ENCODE measurements around the gene SET. TPM values are rescaled to one million over a fixed set of nuclear protein-coding genes. Genes with fewer than 3 reads are reported as not detected.

Gene SET
- total and polyA plus RNA-seq, 2 of the 13 experiments (the other 11 are each of a cell fraction or from before 2014, with no cell fraction given) = 94.2 to 611 TPM

DNA sequence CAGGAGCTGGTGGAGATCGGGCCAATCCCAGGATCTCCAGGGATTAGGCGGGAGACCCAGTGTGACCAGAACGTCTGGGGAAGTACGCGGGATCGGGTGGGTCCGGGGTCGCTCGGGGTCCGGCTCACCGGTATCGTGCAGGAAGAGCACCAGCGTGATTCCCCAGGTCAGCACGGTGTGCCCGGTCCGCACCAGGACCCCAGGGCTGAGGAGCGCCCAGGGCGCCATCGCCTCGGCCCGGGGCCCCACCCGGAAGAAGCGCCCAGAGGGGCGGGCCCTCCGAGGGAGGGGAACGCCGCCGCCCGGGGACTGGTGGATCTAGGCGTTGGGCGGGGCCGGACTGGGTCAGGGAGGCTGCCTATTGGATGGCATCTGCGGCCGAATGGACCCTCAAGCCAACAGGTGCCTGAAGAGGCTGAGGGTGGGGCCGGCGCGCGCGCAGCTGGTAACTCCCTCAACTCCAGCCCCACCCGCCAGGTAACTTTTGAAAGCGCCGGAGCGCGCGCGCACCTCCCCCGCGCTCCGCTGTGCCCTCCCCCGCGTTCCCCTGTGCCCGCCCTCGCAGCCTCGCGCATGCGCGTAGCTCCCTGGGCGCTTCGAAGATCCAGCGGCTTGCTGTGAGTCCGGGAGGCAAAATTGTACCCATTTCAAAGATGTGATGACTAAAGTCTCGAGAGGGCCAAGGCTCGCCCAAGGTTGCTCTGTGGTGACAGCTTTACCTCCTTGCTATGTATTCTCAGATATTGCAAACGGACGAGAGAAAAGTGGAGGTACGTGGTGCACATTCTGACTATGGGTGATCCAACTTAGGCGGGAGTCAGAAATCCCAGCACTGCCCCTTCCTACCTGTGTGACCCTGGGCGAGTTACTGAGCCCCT is 35.1 kb downstream of the SET start, which contains the start of gene ZDHHC12 (continued):
- TF ChIP-seq DPF2 (CRISPR knock-in tag; IDR thresholded peaks at IDR 0.05; ENCODE audit: borderline replicate concordance, low read depth) (no peak), ZNF296 (CRISPR knock-in tag; conservative IDR thresholded peaks at IDR 0.05) (no peak), MBD4 (IDR thresholded peaks at IDR 0.05; ENCODE audit: borderline replicate concordance, low read length) (no peak), PAWR (CRISPR knock-in tag; IDR thresholded peaks at IDR 0.05; ENCODE audit: borderline replicate concordance) (no peak), ZNF282 (IDR thresholded peaks at IDR 0.05; ENCODE audit: partially characterized antibody) (no peak), JDP2 (CRISPR knock-in tag; IDR thresholded peaks at IDR 0.05; ENCODE audit: borderline replicate concordance) (no peak), ZSCAN22 (CRISPR knock-in tag; IDR thresholded peaks at IDR 0.05) (no peak), SMYD3 (CRISPR knock-in tag; IDR thresholded peaks at IDR 0.05) (no peak), HNRNPUL1 (IDR thresholded peaks at IDR 0.05; ENCODE audit: low read depth, low read length) (no peak), ZNF713 (CRISPR knock-in tag; IDR thresholded peaks at IDR 0.05) (no peak), ZNF724P (CRISPR knock-in tag; IDR thresholded peaks at IDR 0.05; ENCODE audit: borderline replicate concordance) (0 out of 2 replicates have a peak, but pooled peaks have one; percentile 56), SMAD1 (CRISPR knock-in tag; IDR thresholded peaks at IDR 0.05; ENCODE audit: borderline replicate concordance, low read depth) (no peak), TBX2 (CRISPR knock-in tag; IDR thresholded peaks at IDR 0.05; ENCODE audit: borderline replicate concordance) (no peak; the same call in 1 of the 2 replicates), ZNF441 (CRISPR knock-in tag; IDR thresholded peaks at IDR 0.05; ENCODE audit: borderline replicate concordance) (no peak), KDM3A (CRISPR knock-in tag; IDR thresholded peaks at IDR 0.05; ENCODE audit: low read depth) (no peak; the same call in 1 of the 2 replicates), ZC3H4 (CRISPR knock-in tag; IDR thresholded peaks at IDR 0.05; ENCODE audit: borderline replicate concordance) (no peak), CCAR2 (optimal IDR thresholded peaks at IDR 0.05; ENCODE audit: low read depth, low read length) (no peak), MTA3 (CRISPR knock-in tag; IDR thresholded peaks at IDR 0.05) (no peak)
- TF ChIP-seq, protein P1, sequence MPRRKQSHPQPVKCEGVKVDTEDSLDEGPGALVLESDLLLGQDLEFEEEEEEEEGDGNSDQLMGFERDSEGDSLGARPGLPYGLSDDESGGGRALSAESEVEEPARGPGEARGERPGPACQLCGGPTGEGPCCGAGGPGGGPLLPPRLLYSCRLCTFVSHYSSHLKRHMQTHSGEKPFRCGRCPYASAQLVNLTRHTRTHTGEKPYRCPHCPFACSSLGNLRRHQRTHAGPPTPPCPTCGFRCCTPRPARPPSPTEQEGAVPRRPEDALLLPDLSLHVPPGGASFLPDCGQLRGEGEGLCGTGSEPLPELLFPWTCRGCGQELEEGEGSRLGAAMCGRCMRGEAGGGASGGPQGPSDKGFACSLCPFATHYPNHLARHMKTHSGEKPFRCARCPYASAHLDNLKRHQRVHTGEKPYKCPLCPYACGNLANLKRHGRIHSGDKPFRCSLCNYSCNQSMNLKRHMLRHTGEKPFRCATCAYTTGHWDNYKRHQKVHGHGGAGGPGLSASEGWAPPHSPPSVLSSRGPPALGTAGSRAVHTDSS (CRISPR knock-in tag; conservative IDR thresholded peaks at IDR 0.05) = no peak
- TF ChIP-seq, protein P2, sequence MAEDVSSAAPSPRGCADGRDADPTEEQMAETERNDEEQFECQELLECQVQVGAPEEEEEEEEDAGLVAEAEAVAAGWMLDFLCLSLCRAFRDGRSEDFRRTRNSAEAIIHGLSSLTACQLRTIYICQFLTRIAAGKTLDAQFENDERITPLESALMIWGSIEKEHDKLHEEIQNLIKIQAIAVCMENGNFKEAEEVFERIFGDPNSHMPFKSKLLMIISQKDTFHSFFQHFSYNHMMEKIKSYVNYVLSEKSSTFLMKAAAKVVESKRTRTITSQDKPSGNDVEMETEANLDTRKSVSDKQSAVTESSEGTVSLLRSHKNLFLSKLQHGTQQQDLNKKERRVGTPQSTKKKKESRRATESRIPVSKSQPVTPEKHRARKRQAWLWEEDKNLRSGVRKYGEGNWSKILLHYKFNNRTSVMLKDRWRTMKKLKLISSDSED (CRISPR knock-in tag; IDR thresholded peaks at IDR 0.05) = no peak
- TF ChIP-seq, protein P3, sequence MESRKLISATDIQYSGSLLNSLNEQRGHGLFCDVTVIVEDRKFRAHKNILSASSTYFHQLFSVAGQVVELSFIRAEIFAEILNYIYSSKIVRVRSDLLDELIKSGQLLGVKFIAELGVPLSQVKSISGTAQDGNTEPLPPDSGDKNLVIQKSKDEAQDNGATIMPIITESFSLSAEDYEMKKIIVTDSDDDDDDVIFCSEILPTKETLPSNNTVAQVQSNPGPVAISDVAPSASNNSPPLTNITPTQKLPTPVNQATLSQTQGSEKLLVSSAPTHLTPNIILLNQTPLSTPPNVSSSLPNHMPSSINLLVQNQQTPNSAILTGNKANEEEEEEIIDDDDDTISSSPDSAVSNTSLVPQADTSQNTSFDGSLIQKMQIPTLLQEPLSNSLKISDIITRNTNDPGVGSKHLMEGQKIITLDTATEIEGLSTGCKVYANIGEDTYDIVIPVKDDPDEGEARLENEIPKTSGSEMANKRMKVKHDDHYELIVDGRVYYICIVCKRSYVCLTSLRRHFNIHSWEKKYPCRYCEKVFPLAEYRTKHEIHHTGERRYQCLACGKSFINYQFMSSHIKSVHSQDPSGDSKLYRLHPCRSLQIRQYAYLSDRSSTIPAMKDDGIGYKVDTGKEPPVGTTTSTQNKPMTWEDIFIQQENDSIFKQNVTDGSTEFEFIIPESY (CRISPR knock-in tag; IDR thresholded peaks at IDR 0.05) = peak; percentile 51; the same call in 1 of the 2 replicates
